HG02571 (cell line): ENCODE data around the gene C9orf50.

Experiments used
- ATAC-seq: cut with Tn5 transposase; IDR thresholded peaks from one replicate; pipeline ENCODE4 v1.9.1; 2021; ENCODE audit warnings: mild to moderate bottlenecking, moderate library complexity; ENCODE audit not compliant: unreplicated experiment

The C9orf50 gene

DNA sequence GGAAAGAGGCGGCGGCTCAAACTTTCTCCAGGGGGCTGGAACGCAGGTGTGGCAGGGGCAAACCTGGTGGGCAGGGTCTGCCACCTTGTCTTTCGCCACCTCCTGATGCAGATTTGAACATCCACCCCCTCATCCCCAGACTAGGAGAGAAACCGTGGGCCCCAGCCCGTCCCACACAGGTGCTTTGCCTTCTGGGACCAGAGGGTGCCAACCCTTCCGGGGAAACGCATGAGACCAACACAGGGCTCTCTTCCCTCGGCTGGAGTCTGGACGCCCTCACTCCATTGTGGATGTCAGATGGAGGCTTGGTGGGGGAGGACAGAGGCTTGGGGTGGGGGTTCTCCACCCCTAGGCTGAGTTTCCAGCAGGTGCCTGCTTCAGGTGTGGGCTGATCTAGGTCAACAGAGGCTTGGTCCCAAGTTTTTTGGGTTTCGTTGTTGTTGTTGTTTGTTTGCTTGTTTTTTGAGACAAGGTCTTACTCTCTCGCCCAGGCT, 9.5 kb downstream of the C9orf50 start:
- ATAC-seq, result no peak

DNA sequence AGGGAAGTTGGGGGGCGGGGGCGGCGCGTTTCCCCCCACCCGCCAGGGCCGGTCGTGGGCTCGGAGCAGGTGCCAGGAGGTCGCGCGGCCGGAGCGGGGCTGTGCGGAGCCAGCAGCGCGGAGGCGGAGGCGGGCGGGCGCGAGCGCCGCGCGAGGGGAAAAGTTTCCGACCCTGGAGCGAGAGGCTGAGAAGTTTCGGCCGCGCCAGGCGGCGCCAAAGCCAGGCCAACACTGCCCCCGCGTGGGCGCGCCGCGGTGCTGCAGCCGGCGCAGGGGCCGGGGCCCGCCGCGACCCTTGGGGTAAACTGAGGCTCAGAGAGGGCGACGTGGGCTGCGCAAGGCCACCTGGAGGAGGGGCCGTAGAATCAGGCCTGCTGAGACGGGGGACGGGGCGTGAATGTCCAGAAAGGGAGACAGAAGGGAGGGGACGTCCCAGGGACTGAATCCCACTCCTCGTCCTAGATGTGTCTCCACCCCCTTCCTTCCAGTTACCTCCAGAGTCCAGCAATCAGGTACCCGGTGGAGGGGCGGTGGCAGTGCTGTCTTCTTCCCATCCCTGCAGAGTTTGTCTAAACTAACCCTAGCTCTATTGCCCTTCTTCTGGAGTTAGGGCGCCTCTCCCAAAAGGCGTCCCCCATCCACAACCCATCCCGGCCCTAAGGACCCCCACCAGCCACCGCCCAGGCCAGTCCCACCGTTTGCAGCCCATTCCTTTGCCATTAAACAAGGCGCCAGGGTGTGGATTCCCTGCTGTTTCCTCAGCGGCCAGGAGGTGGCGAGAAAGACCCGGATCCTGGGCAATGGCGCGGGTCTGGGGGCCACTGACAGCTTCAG, 10.2 kb downstream of the C9orf50 start:
- ATAC-seq, result no peak

DNA sequence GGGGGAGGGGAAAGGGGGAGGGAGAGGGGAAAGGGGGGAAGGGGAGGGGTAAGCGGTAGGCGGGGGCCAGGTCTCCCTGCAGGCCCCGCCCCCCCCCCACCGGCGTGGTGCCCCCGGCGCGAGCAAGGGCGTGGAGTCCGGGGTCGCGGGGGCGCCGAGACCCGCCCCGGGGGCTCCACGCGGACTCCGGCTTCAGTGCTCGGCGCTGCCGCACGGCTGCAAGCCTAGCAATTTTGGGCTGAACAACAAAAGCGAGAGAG, 10.8 kb downstream of the C9orf50 start:
- ATAC-seq, result no peak

DNA sequence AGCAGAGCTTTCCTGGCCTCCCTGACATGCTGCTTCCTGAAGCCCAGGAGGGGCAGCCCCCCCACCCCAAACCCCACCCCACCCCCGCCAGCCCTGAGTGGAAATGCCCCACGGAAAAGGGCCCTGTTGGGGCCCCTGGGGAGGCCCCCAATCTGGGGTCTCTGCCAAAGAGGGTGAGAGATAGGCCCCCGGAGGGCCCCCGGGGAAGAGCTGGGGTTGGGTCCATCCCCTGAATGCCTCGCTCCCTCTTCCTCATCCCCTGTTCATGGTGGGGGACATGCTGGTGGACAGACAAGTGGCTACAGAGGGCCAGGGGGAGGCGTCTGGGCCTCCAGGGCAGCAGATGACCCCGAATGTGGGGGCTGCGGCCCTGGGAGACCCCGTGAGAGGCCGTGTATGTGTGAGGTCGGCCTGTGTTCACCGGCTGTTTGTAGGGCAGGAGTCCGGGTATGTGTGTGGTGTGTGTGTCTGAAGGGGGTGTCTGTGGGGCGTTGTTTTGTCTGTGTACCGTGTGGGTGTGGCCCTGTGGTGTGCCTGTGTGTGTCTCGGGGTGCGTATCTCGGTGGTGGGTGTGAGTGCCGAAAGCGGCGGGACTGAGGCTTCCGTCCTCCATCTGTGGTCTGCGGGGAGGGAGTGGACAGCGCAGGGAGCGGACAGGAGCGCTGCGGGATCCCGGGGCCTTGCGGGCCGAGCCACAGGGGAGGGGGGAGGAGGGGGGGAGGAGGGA, 11.3 kb downstream of the C9orf50 start:
- ATAC-seq, result no peak

DNA sequence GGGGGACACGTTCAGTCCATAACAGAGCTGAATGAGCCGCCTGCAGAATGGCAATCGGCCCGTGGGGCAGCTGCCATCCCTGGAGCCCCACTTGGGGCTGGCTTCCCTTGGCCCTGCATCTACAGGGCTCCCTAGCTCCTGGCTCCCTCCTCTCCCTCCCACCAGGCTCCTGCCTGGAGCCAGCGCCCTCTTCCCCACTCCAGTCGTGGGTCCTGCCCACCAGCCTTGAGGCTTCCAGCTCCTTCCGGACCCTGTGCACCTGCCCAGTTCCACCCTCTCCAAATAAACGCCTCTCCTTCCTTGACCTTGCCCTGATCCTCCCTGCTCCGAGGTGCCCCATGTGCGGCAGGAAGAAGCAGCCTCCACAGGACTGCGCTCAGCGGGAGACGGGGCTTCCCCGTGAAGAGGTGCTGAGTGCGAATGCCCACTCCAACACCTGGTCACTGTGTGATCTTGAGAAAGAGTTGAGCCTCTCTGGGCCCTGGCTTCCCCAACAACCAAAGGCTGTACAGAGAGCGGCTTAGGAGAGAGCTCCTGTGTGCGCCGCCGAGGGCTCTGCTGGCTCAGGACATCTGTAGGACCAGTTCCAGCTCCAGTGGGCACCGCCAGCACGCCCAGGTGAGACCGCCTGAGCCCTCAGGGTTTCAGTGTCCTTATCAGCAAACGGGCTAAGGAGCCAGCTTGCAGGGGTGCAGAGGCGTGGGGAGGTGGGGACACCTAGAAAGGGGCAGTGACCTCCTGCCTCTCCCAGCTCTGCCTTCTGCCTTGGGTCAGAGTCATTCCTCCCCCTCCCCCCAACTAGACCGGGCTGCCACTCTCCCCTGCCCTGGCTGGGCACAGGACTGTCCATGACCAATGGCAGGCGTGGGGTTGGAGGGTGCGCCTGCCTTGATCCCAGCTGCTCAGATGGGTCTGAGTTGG, 12.1 kb downstream of the C9orf50 start:
- ATAC-seq, result no peak

DNA sequence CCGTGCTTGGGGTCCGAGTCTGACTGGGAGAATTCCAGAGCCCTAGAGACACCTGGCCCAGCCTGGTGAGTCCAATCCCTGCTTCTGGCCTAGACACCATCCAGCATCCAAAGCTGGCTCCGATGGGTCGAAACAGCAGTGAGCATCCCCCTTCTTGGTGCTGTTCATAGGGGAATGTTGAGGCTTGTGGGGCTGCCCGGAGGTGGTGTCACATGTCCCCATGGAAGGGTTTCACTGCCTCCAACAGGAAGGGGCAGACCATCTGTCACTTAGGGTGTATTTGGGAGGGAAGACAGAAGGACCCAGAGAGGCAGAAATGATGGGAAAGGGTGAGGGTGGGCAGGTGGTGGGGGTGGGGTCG, 13.9 kb downstream of the C9orf50 start:
- no peak for ATAC-seq

DNA sequence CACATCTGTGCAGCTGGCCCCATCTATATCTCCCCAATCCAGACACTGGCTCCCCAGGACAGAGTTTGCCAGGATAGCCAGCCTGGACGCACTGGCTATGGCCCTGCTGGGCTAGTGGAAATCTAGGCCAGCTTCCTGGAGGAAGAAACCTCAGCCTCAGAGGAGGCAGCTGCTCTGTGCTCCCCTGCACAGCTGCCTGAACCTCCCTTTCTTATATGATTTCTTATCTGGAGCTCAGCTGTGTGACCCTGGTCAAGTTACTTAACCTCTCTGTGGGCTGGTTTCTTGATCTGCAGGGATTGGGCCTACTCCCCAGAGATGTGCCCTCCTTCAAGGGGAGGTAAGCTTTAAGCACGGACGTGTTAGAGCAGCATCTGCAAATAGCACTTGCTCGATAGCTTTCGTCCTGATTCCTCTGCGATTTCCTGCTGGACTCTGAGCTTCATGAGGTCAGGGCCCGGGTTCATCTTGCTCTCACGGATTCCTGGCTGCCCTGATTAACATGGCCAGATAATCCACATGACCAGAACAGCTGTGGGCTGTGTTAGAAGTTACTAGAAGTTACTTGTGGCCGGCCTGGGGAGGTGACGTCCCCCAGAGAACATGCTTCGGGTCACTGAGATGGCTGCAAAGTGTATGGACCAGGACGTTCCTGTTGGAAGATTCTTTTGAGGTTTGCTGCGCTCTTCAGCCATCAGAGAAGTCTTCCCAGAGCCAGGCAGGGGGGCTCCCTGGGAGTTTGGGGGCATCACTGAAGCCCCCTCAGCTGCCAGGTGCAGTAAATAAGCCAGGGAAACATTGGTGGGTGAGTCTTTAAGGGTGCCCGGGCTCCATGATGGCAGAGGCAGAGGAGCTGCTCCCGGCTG, 14.5 kb downstream of the C9orf50 start:
- ATAC-seq, result no peak

DNA sequence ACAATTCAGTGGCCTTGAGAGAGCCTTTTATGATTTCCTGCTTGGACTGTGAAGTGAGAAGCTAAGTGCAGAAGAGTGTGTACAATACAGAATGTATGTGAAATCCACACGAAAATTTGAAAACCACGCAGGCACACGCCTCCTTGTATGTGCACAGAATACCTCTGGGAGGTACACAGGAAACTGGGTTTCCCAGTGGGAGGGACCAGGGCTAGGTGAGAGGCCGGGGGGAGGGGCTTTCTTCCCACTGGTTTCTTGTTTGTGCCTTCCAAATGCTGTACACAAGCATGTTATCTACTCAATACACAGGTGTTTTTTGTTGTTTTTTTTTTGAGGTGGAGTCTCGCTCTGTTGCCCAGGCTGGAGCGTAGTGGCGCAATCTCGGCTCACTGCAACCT, 16.1 kb downstream of the C9orf50 start:
- no peak for ATAC-seq

DNA sequence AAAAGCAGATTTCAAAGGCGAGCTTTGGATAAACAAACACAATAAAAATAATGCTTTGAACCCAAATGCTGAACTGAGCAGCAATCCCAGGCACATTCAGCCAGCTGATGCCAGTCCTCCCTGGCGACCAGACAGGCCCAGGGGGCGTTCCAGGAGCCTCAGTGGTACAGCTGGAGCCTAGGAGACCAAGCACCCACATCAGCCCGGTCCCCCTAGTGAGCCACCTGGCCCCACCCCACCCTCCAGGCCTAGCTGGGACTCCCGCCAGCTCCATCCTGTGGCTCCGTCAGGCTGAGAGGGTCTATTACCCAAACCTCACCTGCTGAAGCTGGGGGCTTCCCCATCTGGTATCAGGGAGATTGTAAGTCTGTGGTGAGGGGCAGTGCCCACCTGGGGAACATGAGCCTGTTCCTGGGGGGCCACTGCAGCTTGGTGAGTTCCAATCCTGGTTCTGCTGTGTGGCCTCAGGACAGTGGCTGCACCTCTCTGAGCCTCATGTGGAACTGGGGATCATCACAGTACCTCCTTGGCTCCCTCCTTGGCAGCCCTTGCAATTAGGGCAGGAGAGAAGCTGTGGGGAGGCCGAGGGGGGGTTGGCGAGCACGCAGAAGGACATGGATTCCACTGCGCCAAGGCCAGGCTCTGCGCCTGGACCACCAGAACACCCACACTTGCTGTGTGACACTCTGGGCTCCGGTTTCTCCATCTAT, 16.7 kb downstream of the C9orf50 start:
- no peak for ATAC-seq

DNA sequence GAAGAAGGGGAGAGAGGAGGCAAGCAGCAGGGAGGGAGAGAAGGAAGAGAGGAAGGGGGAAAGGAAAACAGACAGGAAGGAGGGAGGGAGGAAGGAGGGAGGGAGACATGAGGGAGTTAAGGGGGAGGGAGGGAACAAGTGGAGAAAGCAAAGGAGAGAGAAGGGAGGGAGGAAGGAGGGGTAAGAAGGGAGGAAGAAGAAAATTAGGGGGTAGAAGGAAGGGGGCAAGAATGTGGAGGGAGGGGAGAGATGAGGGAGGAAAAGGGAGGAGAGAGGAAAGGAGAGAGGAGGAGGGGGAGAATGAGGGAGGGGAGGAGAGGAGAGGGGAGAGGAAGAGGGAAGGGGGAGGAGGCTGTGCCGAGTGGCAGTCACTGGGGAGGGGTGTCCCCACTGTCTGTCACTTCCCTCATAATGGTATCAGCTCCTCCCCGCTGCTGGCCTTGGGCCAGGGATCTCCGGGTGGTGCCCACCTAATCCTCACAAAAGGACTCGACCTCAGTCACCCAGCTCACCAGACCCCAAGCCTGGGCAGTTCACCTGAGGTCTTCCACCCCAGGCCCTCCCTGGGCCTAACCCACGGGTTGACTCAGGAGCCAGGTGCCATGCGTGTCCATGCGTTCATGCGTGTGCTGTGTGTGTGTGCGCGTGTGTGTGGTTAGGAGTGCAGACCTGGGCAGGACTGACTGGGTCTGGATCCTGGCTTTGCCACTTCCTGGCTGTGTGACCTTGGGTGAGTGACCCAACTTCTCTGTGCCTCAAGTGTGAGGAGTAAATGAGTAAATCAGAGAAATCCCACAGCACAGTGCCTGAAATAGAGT, 18.1 kb downstream of the C9orf50 start:
- no peak for ATAC-seq

DNA sequence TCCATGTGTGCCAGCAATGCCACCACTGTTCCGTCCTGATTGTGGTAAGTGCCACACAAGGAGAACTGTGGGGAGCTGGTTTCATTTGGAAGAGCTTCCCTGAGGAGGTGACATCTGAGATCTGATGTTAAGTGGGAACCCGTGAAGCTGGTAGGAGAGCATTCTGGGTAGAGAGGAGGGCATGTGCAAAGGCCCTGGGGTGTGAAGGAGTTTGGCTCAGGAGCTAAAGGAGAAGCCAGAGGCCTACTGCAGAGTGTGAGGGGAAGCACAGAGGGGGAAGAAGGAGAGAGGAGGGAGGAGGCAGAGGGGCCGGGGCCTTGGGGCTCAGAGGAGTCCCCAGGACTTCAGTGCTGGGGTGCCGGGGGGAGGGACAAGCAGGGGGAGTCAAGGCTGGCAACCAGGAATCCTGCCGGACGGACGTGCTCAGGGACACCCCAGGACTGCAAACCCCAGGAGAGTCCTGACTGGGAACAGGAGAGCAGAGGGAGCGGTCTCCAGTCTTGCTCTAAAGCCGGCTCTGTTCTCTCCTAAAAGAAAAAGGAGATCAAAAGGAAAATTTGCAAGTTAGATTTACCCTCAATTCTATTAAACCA, 19.7 kb downstream of the C9orf50 start:
- no peak for ATAC-seq

DNA sequence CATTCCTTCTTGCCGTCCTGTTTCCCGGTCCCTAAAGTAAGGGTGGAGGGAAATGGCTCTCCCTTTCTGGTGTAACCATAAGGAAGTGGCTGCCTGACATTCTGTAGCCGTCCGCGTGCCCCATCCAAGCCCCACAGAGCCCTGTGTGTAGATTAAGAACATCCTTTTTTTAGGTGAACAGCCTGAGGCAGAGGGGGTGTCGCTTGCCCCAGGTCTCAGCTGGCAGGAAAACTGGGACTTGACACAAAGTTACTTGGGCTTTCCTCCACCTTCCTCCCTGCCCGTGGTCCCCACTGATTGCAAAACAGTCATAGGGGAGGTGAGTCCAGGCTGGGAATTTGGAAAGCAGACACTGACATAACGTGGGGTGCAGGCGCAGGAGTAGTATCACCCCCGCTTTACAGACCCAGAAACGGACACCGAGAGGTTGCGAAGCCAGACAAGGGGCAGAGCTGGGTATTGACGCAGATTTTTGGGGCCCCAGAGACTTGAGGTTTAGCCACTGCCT, 22.8 kb downstream of the C9orf50 start:
- no peak for ATAC-seq

DNA sequence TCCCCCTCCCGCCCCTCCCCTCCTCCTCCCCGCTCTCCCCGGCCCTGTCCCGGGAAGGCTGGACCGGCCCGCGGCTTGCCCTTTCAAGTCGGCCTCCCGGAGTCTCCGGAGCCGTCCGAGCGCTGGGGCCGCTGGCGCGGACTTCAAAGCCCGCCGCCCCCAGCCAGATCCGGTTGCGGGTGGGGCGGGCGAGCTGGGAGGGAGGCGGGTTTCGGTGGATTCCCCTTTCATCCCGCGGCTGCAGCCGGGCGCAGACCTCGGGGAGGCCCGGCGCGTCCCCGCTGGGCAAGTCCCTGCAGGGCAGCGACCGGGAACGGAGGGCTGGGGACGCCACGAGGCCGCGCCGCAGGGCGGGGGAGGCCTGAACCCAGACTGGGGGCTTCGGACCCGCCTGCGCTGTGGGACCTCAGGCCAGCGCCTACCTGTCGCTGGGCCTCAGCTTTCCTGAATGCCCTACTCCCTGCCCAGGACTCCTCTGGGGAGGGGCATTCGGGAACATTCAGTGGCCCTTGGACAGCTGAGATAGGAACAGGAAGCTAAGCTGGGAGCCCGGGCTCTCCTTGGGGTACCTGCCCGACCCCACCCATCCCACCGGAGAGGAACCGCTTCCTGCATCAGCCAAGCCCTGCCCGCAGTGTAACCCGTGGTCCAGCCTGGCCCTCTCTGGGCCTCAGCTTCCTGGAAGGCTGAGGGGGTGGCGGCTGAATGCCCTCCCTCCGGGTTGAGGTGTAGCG, 23.4 kb downstream of the C9orf50 start:
- ATAC-seq, result no peak

DNA sequence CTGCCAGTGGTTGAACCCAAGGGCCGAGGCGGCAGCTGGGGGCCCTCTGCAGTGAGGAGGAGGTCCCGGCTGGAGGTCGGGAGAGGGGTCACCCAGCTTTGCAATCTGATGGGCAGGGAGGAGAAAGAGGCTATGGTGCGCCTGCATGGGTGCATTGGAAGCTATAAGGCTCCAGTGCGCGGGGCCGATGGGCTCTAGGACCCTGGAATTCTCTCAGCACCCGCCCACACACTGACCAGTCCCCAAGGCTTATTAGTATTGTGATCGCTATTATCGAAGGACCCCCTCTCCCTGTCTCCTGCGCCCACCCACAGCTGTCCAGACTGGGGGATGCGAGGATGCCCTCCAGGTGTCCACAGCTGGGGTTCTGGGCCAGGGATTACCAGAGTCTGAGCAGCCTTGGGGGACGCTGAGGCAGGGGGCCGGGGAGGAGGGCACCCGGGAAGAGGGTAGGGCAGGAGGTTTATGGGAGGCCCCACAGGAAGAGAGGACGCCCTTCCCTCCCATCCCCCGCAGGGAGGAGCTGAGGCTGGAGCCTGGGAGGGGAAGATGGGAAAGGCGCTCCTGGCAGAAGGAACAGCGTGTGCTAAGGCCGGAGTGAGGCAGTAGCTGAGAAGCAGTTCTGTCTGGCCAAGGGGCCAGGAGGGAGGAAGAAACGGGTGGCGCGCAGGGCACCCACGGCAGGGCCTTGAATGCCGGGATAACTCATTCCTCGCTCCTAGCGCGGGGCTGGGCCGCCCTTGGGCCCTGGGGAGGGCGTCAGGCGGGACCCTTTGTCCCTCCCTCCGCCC, 24.2 kb downstream of the C9orf50 start:
- no peak for ATAC-seq

DNA sequence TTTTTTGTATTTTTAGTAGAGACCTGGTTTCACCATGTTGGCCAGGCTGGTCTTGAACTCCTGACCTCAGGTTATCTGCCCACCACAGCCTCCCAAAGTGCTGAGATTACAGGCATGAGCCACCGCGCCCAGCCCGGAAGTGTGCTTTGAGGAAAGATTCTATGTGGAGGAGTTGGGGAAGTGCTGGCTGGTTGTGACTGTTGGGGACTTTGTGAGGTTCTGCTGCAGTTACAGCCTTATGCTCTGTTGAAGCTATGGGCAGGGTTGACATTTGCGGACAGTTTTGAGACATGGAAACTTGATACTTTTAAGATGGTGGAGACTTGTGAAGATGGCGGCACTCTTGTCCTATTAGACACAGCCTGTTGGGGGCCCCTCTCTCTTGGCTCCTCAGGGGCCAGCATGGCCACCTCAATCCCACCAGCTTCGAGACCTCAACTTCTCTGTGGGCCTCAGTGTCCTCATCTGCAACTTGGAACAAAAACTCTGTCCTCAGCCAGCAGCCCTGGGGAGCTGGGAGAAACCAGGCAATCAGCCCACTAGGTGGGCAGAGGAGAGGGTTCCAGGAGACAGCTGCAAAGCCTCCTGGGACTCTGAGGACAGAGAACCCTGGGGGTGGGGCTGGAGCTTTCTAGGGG, 24.9 kb downstream of the C9orf50 start:
- no peak for ATAC-seq

DNA sequence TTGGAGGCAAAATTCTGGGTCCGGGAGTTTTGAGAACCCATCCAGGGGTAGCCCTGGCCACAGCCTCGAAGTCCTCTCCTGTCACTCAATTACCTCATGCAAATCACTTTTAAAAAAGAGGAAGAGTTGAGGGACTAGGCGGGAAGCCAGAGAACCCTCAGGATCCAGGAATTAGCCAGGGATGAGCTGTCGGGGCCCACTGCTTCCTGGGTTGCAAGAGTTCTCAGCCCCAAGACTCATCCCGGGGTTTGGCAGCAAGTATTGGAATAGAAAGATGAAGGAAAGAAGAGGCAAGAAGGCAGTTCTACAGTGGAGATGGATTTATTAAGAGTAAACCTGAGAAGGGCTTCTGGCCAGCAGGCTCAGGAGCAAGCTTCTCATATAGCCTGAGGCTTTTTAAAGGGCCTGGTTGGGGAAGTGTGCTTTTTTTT, 25.6 kb downstream of the C9orf50 start:
- no peak for ATAC-seq

DNA sequence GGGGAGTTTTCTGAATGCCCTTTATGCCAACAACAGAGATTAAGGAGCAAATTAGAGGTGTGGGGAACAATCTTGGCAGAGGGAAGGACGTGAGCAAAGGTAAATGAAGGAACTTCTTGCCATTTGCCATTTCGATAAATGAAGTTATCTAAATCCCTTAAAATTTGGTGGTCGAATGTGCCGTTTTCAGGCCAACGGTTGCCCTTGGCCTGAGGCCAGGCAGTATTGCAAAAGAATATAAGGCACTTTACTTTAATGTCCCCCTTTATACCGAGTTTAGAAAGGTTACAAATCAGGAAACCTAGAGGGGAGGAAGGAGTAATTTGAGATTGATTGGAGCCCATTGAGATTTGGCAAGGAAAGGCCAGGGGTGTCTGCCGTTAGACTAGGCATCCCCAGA, 26.3 kb downstream of the C9orf50 start:
- no peak for ATAC-seq
